Measurements from ENCODE around the gene MRPS21. TPM values are rescaled to one million over a fixed set of nuclear protein-coding genes. Genes with fewer than 3 reads are reported as not detected.

MRPS21 gene
- total and polyA plus RNA-seq, 9 donors: 42.2 to 85.4 (median 64.8) TPM

GRCh38 chr1:150257624-150258585 is 35.8 kb upstream of the MRPS21 start, which contains the start of gene CA14:
Gene CA14, plus strand, starts transcription at chr1:150257774. Its CDS starts 355 bp downstream, at chr1:150258129.
- Histone ChIP-seq H3K36me3 (no peaks in the 10 kb centered on the region), H3K4me3 (no peak within 1 kb of the TSS), H3K27ac (peak within 1 kb of the TSS in 1 of 2 donors; percentile 72), H3K27me3 (no peaks in the 10 kb centered on the region), H3K4me1 (ENCODE audit: insufficient read depth) (peaks cover 4% of the 10 kb centered on the region), H3K9me3 (no peaks in the 10 kb centered on the region)
- TF ChIP-seq EP300 (IDR thresholded peaks at IDR 0.05): no peak
- no peak for TF ChIP-seq CTCF (IDR thresholded peaks at IDR 0.05)
- no peak for TF ChIP-seq POLR2A (IDR thresholded peaks at IDR 0.05)
- intact Hi-C loops (cut with DNase I): no loop called here
- WGBS, 3 donors: 35 to 43% (median 36%) methylated on average over 13 of the region's 13 CpGs
- peak in 3 of 5 donors; percentile 34 to 45 (median 45) for DNase-seq

- H3K4me3 ChIP-seq: no peak overlapping the region
- no peak for TF ChIP-seq POLR2A (IDR thresholded peaks at IDR 0.05)
- TF ChIP-seq CTCF (IDR thresholded peaks at IDR 0.05): no peak
- TF ChIP-seq EP300 (IDR thresholded peaks at IDR 0.05): no peak
- no peaks in the 10 kb centered on the region for H3K9me3 ChIP-seq
- H3K4me1 ChIP-seq (ENCODE audit: insufficient read depth): peaks cover 4% of the 10 kb centered on the region
- no peaks in the 10 kb centered on the region for H3K27me3 ChIP-seq
- no peaks in the 10 kb centered on the region for H3K36me3 ChIP-seq
- peak overlapping the region; percentile 50 to 72 for H3K27ac ChIP-seq
- intact Hi-C loops (cut with DNase I): no loop called here
- DNase-seq: peak in 3 of 5 donors; percentile 44 to 53 (median 46)
- 33 to 41% (median 36%) methylated on average over 4 of the region's 4 CpGs for WGBS, 3 donors
Observed at GRCh38 chr1:150259217-150259616, 34.4 kb upstream of the MRPS21 start.

- no peaks in the 10 kb centered on the region for H3K9me3 ChIP-seq
- peak overlapping the region; percentile 50 to 72 for H3K27ac ChIP-seq
- no peaks in the 10 kb centered on the region for H3K27me3 ChIP-seq
- DNase-seq: peak; percentile 62 to 85 (median 77)
- no peaks in the 10 kb centered on the region for H3K36me3 ChIP-seq
- WGBS, 3 donors: 5 to 9% (median 6%) methylated on average over 11 of the region's 11 CpGs
- TF ChIP-seq POLR2A (IDR thresholded peaks at IDR 0.05) (no peak), EP300 (IDR thresholded peaks at IDR 0.05) (no peak), CTCF (IDR thresholded peaks at IDR 0.05) (no peak)
- H3K4me3 ChIP-seq: no peak overlapping the region
- intact Hi-C loops (cut with DNase I): no loop called here
- H3K4me1 ChIP-seq (ENCODE audit: insufficient read depth): peaks cover 4% of the 10 kb centered on the region
Observed at GRCh38 chr1:150259758-150260669, 33.6 kb upstream of the MRPS21 start.

- Histone ChIP-seq H3K4me1 (ENCODE audit: insufficient read depth) (peaks cover 4% of the 10 kb centered on the region), H3K27ac (no peak overlapping the region), H3K27me3 (no peaks in the 10 kb centered on the region), H3K4me3 (no peak overlapping the region), H3K9me3 (no peaks in the 10 kb centered on the region), H3K36me3 (no peaks in the 10 kb centered on the region)
- 78 to 85% (median 80%) methylated on average over 6 of the region's 6 CpGs for WGBS, 3 donors
- peak in 1 of 5 donors; percentile 39 for DNase-seq
- intact Hi-C loops (cut with DNase I): no loop called here
- no peak for TF ChIP-seq POLR2A (IDR thresholded peaks at IDR 0.05)
- no peak for TF ChIP-seq EP300 (IDR thresholded peaks at IDR 0.05)
- TF ChIP-seq CTCF (IDR thresholded peaks at IDR 0.05): no peak
Observed at GRCh38 chr1:150261367-150261766, 32.3 kb upstream of the MRPS21 start.

All from ovary (tissue), 9 donors.